Dedifferentiated amniotic fluid mesenchymal stem cell (primary cell): ENCODE data around the gene ELOA.
"Not testable (repeated sequence)": the region's sequence is repeated elsewhere in the genome, so short reads cannot be mapped to it uniquely, and the experiment has no call there.

Source experiments
- DNase-seq: peaks from one replicate; pipeline ENCODE4 v3.0.0-alpha.2; 2016; ENCODE audit errors: extremely low spot score

ELOA gene

DNA sequence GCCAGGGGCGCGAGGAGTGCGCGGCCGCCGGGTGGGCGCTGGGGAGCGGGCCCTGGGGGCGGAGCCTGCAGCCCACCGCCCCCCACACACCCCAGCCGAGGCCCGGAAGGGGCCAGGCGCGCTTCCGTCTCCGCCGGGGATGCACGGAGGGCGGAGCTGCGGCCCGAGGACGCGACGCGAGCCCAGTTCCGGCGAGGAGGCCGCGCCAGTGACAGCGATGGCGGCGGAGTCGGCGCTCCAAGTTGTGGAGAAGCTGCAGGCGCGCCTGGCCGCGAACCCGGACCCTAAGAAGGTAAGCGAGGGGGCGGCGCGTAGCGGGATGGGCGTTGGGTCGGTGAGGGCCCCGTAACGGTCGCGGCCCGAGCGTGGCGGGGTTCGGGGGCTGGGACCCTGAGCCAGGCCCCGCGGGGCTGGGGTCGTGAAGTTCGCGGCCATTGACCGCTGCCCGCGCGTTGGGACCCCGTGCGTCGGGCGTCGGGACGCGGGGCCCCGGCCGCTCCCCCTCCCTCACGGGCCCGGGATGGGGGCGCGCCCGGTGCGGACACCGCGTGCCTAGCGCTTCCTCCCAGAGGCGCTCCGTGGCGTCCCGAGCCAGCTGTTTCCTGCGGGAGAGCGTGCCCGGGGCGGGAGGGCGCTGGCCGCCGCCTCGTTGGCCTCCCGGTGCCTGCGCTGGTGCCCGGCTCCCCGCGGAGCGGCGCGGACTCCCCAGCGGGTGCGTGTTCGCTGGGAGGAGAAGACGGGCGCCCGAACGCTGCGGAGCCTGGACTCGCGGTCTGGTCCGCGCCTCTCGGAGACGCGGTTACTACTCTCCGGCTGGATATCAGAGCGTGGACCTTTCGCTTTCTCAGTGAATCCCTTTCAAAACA lies at the start of gene ELOA:
Gene ELOA (plus strand): TSS at position 185 of the 866 bp plus-strand sequence. CDS start 33 bp downstream, at position 218.
- peak; percentile 53 for DNase-seq

DNA sequence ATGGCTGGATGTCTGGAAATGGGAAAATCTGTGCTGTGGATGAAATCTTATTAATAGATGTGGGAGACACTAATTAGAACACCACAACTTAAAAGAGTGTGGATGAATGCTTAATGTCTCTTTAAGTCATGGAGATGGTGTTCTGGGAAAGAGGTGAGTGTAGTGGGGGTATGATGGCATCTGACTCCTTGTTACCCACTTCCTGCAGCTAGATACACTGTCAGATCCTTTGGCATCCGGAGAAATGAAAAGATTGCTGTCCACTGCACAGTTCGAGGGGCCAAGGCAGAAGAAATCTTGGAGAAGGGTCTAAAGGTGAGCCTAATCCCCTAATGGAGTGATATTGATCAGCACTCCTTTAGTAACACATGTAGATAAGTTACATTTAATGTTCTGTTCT lies 49.7 kb upstream of the ELOA start:
- DNase-seq, result no peak

GRCh38 chr1:23694371-23694770 lies 48.9 kb upstream of the ELOA start:
- no peak for DNase-seq

- DNase-seq, result no peak
These were observed 47.6 kb upstream of the ELOA start for GRCh38 chr1:23695667-23696066.

DNA sequence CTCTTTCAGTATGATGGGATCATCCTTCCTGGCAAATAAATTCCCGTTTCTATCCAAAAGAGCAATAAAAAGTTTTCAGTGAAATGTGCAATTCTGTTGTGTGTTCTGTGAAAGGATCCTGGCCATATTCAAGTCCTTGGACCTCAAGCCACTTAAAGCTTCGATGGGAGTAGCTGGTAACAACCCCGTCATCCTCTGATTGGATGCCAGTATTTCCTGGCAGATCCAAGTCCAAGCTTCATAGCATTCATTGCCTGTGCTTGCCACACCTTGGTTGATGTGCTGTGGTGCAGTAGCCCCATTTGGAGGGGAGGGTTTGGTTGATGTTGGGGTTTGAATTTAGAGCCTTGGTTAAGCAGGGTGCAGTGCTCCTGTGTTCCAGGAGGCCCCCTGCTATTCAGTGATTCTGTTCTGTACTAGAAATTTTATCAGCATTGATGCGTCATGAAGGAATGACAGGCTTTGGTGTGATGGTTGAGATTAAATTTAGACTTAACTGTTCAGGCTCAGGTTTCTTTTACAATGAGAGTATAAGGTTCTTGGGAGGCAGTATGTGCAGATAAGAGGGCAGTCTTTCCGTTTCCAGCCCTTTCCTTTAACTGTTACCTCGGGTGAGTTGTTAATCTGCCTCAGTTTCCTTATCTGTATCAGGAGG lies 46.8 kb upstream of the ELOA start:
- no peak for DNase-seq

DNA sequence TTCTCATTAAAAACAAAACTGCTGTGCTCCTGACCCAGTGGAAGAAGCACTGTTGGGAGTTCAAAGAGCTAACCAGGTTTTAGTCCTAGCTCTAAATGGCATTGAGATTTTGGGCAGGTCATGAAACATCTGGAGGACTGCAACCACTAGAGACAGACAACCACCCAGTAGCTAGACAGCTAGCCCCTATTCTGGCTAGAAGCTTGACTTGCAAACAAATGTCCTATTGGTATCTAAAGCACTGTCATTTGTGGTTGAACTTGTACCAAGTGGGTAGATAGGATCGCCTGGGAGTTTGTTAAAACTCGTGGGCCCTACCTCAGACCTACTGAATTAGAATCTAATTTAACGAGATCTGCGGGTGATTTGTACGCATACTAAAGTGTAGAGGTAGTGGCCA lies 44.8 kb upstream of the ELOA start:
- no peak for DNase-seq

DNA sequence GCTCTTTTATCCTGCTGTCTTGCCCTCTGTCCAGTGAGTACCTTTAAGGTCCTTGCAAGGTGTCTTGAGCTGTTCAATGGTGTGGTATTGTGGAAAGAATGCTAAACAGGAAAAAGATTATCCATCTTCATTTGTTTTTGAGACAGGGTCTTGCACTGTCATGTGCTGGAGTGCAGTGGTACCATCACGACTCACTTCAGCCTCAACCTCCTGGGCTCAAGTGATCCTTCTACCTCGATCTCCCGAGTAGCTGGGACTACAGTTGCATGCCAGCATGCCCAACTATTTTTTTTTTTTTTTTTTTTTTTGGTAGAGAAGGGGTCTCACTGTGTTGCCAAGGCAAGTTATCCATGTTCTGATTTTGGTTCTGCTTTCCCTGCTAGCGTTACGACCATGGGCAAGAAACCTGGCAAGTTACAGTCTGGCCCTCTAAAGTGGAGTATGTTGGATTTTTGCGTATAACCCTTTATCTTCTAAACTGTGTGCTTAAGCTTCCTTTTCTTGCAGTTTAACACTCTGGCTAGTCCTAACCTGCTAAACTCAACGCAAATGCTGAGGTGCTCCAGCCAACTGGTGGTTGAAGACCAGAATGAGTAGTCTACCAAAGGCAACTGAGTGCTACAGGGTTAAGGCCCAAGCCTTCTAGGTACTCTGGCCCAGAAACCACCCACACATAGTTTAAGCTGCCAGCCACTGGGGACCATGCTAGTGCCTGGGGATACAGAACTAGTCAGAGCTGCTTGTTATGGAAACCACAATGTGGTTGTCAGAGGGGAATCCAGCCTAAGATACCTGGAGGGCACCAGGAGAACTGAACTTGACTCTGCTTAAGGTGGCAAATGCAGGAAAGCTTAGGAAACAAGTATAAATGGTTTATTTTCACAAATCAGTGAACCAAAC lies 43.7 kb upstream of the ELOA start:
- DNase-seq, result no peak

- DNase-seq, result no peak
These were observed 42.0 kb upstream of the ELOA start for GRCh38 chr1:23701310-23701709.

DNA sequence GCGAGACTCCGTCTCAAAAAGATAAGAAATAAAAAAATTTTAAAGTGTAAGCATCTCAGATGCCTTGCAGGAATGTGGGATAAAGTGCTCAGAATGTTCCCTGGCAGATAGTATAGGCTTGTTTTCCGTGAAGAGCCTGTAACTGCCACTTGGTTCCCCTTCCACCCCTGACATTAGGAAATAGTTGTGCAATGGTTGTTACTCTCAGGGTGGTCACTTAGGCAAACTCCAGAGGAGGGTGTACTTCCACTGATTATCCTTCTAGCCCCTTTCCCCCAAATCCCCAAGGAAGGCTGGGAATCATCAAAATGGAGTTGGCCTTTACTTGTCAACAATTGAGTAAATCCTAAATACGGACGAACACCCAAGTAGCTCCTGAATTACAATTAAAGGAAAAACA lies 41.3 kb upstream of the ELOA start:
- no peak for DNase-seq

GRCh38 chr1:23704834-23705495 lies 38.3 kb upstream of the ELOA start:
- no peak for DNase-seq

- no peak for DNase-seq
These were observed 34.0 kb upstream of the ELOA start for GRCh38 chr1:23709229-23709628.

- no peak for DNase-seq
These were observed 24.8 kb upstream of the ELOA start for GRCh38 chr1:23718482-23718881.

DNA sequence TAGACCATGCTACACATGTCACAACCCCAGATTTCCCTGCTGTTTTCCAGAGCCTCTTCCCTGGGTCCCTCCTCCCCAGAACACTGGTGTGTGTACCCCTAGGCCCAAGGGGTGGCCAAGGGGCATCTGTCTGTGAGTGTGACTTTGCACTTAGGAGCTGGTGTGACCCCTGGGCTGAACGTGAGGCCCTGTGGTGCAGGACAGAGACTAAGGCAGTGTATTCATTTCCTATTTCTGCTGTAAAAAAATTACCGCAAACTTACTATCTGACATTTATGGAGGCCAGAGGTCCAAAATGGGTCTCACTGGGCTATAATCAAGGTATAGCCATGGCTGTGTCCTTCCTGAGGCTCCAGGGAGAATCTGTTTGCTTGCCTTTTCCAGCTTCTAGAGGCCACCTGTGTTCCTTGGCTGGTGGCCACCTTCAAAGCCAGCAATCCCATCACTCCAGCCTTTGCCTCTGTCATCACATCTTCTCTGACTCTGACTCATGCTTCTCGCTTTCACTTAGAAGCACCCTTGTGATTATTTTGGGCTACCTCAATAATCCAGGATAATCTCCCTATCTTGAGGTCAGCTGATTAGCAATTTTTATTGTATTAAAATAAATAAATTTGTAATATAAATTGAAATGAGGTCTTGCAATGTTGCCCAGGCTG lies 24.0 kb upstream of the ELOA start:
- DNase-seq, result no peak

- no peak for DNase-seq
These were observed 22.8 kb upstream of the ELOA start for GRCh38 chr1:23720256-23720995.

- DNase-seq, result no peak
These were observed 20.6 kb upstream of the ELOA start for GRCh38 chr1:23722652-23723051.

DNA sequence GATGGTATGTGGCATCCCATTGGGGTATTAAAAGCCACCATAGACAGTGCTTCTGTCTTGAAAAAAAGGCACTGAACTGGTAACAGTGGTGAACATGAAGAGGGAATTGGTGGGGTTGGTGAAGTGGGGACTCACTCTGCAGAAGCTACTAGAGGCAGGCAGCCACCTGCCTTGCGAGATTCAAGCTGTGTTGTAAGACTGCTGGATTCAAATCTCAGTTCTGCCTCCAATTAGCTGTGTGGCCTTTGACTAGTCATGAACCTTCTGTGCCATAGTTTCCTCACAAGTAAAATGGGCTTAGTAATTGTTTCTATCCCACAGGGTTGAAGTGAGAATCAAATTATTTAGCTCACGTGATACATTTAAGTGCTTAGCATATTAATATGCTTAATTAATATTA lies 16.6 kb upstream of the ELOA start:
- DNase-seq, result no peak

DNA sequence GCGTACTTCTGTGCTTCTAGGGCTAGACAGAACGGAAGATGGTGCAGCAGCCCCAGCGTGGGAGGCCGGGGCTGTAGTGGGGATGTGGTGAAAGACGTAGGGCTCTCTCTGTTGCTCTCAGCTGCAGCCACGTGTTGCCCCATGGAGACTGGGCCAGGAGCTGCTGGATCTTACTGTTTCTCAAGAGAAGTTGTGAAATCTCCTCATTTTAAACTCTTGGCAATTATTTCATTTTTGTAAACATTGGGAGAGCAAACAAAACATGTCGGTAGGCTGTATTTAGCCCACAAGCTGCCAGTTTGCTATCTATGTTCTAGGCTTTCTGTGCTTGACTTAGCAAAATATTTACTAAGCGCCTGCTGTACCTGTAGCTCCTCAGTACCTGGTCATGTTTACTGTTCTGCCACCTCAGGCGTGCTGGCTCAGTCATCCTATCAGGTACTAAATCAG lies 15.9 kb upstream of the ELOA start:
- DNase-seq, result no peak

DNA sequence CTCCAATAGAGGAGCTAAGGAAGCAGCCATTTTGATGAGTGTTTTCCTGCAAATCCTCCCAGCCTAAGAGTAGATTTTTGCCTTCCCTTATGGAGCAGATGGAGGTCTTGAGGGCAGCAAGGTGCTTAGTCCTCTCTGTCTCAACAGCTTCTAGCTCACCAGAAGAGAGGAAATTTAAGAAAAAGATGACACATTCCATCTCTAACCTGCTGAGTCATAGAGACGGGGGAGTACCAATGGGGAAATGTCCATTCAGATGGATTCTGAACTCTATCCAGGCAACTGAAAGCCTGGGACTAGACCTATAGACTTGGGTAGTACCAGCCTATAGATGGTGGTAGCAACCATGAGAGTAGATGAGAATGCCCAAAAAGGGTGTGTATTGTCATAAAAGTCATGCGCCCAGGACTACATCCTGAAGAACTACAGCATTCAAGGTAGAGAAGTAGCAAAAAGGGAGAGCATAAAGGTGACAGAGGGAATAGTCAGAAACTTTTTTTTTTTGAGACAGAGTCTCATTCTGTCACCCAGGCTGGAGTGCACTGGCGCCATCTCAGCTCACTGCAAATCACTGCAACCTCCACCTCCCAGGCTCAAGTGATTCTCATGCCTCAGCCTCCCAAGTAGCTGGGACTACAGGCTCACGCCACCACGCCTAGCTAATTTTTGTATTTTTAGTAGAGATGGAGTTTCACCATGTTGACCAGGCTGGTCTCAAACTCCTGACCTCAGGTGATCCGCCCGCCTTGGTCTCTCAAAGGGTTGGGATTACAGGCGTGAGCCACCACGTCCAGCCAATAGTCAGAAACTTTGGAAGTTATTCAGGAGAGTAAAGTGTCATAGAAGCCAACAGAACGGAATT lies 10.7 kb upstream of the ELOA start:
- no peak for DNase-seq

DNA sequence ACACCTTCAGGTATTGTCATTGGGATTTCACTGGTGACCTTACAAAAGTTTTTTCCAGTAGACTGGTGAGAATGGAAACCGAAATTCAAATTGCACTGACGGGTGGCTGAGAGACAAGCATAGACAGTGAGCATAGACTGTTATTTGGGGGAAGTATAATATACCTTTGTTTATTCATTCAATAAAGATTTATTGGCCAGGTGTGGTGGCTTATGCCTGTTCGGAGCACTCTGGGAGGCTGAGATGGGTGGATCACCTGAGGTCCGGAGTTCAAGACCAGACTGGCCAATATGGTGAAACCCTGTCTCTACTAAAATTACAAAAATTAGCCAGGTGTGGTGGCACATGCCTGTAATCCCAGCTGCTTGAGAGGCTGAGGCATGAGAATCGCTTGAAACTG lies 10.0 kb upstream of the ELOA start:
- not testable (repeated sequence) for DNase-seq
